Mesothelial cell of epicardium (in vitro differentiated cells): ENCODE data around the gene IRX5. TPM values are rescaled to one million over a fixed set of nuclear protein-coding genes. Genes with fewer than 3 reads are reported as not detected.

ENCODE experiments used
- DNase-seq, 2 experiments: peaks; one replicate each; pipeline ENCODE4 v3.0.0; 2021; ENCODE audit warnings: low spot score in 2 of 2; ENCODE audit not compliant: unreplicated experiment in 2 of 2
- H3K27ac Mint-ChIP-seq: 2 replicates; pipeline ENCODE4 v1.8.0; 2021; ENCODE audit warnings: mixed read lengths
- H3K27me3 Mint-ChIP-seq: 2 replicates; pipeline ENCODE4 v1.8.0; 2021; ENCODE audit warnings: low read depth, mixed read lengths
- H3K36me3 Mint-ChIP-seq: 2 replicates; pipeline ENCODE4 v1.8.0; 2021; ENCODE audit warnings: mixed read lengths
- H3K4me1 Mint-ChIP-seq: 2 replicates; pipeline ENCODE4 v1.8.0; 2021; ENCODE audit warnings: mixed read lengths
- H3K4me3 Mint-ChIP-seq: 2 replicates; pipeline ENCODE4 v1.8.0; 2021; ENCODE audit warnings: mild to moderate bottlenecking, moderate library complexity, mixed read lengths
- H3K9me3 Mint-ChIP-seq: 2 replicates; pipeline ENCODE4 v1.8.0; 2021; ENCODE audit warnings: mixed read lengths
- CTCF ChIP-seq: fragments of 200-600 bp; sonication (generic); IDR thresholded peaks from one replicate; pipeline ENCODE4 v1.5.0; 2021; ENCODE audit warnings: antibody characterized with exemption; ENCODE audit not compliant: unreplicated experiment
- total RNA-seq: library from RNA; stranded (reverse); gene quantifications from 3 replicates; pipeline ENCODE4 v1.2.1, GENCODE V29; 2021

Gene IRX5
- total RNA-seq, 1 donor from 2014 or later = 17.8 TPM

- DNase-seq = no peak
- Mint-ChIP-seq H3K9me3 (peaks cover 9% of the 10 kb centered on the region), H3K27ac (no peak overlapping the region), H3K4me3 (no peak overlapping the region), H3K27me3 (no peaks in the 10 kb centered on the region), H3K36me3 (peaks cover 13% of the 10 kb centered on the region), H3K4me1 (peaks cover 4% of the 10 kb centered on the region)
- TF ChIP-seq CTCF = no peak
These were observed 17.9 kb upstream of the IRX5 start for GRCh38 chr16:54912720-54913119.

- Mint-ChIP-seq H3K9me3 (no peaks in the 10 kb centered on the region), H3K4me1 (peaks cover 29% of the 10 kb centered on the region), H3K4me3 (no peak overlapping the region), H3K27ac (no peak overlapping the region), H3K27me3 (no peaks in the 10 kb centered on the region), H3K36me3 (peaks cover 15% of the 10 kb centered on the region)
- DNase-seq = no peak
- no peak for TF ChIP-seq CTCF
These were observed 9.3 kb upstream of the IRX5 start for GRCh38 chr16:54921206-54921824.

- Mint-ChIP-seq H3K4me1 (peaks cover 46% of the 10 kb centered on the region), H3K36me3 (peaks cover 5% of the 10 kb centered on the region), H3K9me3 (no peaks in the 10 kb centered on the region), H3K27me3 (no peaks in the 10 kb centered on the region), H3K4me3 (no peak overlapping the region), H3K27ac (no peak overlapping the region)
- TF ChIP-seq CTCF = no peak
- no peak for DNase-seq
These were observed 7.6 kb upstream of the IRX5 start for GRCh38 chr16:54923055-54923473.

GRCh38 chr16:54923988-54924387 is 6.7 kb upstream of the IRX5 start:
- Mint-ChIP-seq H3K4me3 (no peak overlapping the region), H3K27me3 (no peaks in the 10 kb centered on the region), H3K4me1 (peaks cover 46% of the 10 kb centered on the region), H3K27ac (no peak overlapping the region), H3K36me3 (no peaks in the 10 kb centered on the region), H3K9me3 (no peaks in the 10 kb centered on the region)
- TF ChIP-seq CTCF = no peak
- DNase-seq = no peak

- peak overlapping the region; percentile 90 for H3K27ac Mint-ChIP-seq
- DNase-seq = no peak
- peak overlapping the region; percentile 95 for H3K4me3 Mint-ChIP-seq
- no peaks in the 10 kb centered on the region for H3K36me3 Mint-ChIP-seq
- H3K9me3 Mint-ChIP-seq = no peaks in the 10 kb centered on the region
- peaks cover 46% of the 10 kb centered on the region for H3K4me1 Mint-ChIP-seq
- no peaks in the 10 kb centered on the region for H3K27me3 Mint-ChIP-seq
- no peak for TF ChIP-seq CTCF
These were observed 4.4 kb upstream of the IRX5 start for GRCh38 chr16:54926166-54926838.
